Panc1 (cell line): Measurements from ENCODE around the gene NR0B2. TPM values are rescaled to one million over a fixed set of nuclear protein-coding genes. Genes with fewer than 3 reads are reported as not detected.

ENCODE experiments used
- ATAC-seq: fragments of 200-7000 bp; cut with Tn5 transposase; 2 replicates; pipeline ENCODE4 v1.9.1; 2020; ENCODE audit warnings: mild to moderate bottlenecking, moderate library complexity
- BruUV-seq: library from RNA; stranded (reverse); fragments of 400-500 nt; replicated peaks from 2 replicates; lab custom pipeline; 2021; lab: Mats Ljungman, UMichigan
- CTCF ChIA-PET: fragments of 300-600 bp; sonication (Branson Sonifier 250); formaldehyde crosslinking; loops from one replicate; lab custom pipeline; 2022; ENCODE audit warnings: antibody characterized with exemption; lab: Charles Lee
- POLR2A ChIA-PET: fragments of 300-600 bp; sonication (Branson Sonifier 250); formaldehyde crosslinking; loops from one replicate; lab custom pipeline; 2022; ENCODE audit warnings: antibody characterized with exemption; lab: Charles Lee
- DNase-seq: peaks from one replicate; pipeline ENCODE4 v3.0.0-alpha.2; 2010; ENCODE audit warnings: low read depth, low spot score
- H3K27ac ChIP-seq: 2 replicates; pipeline ENCODE4 v1.5.1; 2011; ENCODE audit warnings: mild to moderate bottlenecking, low read length, inconsistent platforms
- H3K27me3 ChIP-seq: fragments of 200-500 bp; sonication (Bioruptor generic); 2 replicates; pipeline ENCODE4 v1.6.0; 2014; ENCODE audit warnings: low read length, inconsistent platforms; ENCODE audit not compliant: control insufficient read depth, insufficient read depth
- H3K36me3 ChIP-seq: fragments of 200-500 bp; sonication (Bioruptor generic); 2 replicates; pipeline ENCODE4 v1.5.1; 2014; ENCODE audit warnings: inconsistent platforms, mild to moderate bottlenecking, low read length, moderate library complexity; ENCODE audit not compliant: control insufficient read depth, insufficient read depth
- H3K4me1 ChIP-seq: 2 replicates; pipeline ENCODE4 v1.5.1; 2011; ENCODE audit warnings: inconsistent platforms, mild to moderate bottlenecking, low read length, moderate library complexity; ENCODE audit not compliant: control insufficient read depth, insufficient read depth
- H3K4me3 ChIP-seq, 2 experiments: 2 replicates each; pipeline ENCODE4 v1.5.1; 2011 to 2012; ENCODE audit warnings: low read depth in 2 of 2, low read length in 2 of 2, mild to moderate bottlenecking in 2 of 2, inconsistent platforms in 1 of 2, moderate library complexity in 1 of 2
- H3K9me3 ChIP-seq: fragments of 200-500 bp; sonication (Bioruptor generic); 2 replicates; pipeline ENCODE4 v1.5.1; 2014; ENCODE audit warnings: low read depth, mild to moderate bottlenecking, inconsistent platforms, low read length, moderate library complexity; ENCODE audit not compliant: control insufficient read depth, insufficient read depth
- CTCF ChIP-seq: fragments of 450-650 bp; IDR thresholded peaks from 2 replicates; pipeline ENCODE4 v1.5.1; 2017; ENCODE audit warnings: mild to moderate bottlenecking
- POLR2AphosphoS5 ChIP-seq: IDR thresholded peaks from 2 replicates; pipeline ENCODE4 v1.6.1; 2012; ENCODE audit warnings: mild to moderate bottlenecking, low read depth, low read length, moderate library complexity
- REST ChIP-seq, 2 experiments: IDR thresholded peaks; 2 replicates each; pipeline ENCODE4 v1.6.1; 2011 to 2012; ENCODE audit warnings: low read depth in 2 of 2, control low read depth in 1 of 2, low read length in 1 of 2, mild to moderate bottlenecking in 1 of 2, moderate library complexity in 1 of 2; ENCODE audit not compliant: insufficient read depth in 1 of 2
- SIN3A ChIP-seq: IDR thresholded peaks from 2 replicates; pipeline ENCODE4 v1.6.1; 2012; ENCODE audit warnings: low read depth, mild to moderate bottlenecking, low read length, moderate library complexity, borderline replicate concordance; ENCODE audit not compliant: insufficient read depth
- TCF7L2 ChIP-seq: IDR thresholded peaks from 2 replicates; pipeline ENCODE4 v1.6.1; 2011; ENCODE audit warnings: mild to moderate bottlenecking, low read depth, low read length, inconsistent platforms
- in situ Hi-C: cut with HindIII; loops from 2 replicates; pipeline ENCODE4 v1.10.0; 2016; ENCODE audit warnings: low sequenced_read_pairs, low pct_unique_long_range_greater_than_20kb
- intact Hi-C: fragments of 100-400 bp; cut with micrococcal nuclease; formaldehyde crosslinking; loops from one replicate; pipeline ENCODE4 v1.10.0; 2022; ENCODE audit not compliant: unreplicated experiment
- total RNA-seq: library from RNA; stranded (reverse); gene quantifications from one replicate; pipeline ENCODE4 v1.2.1, GENCODE V29; 2021; ENCODE audit not compliant: unreplicated experiment

Gene NR0B2
- total RNA-seq, 1 experiment from 2014 or later: 5.2 TPM

GRCh38 chr1:26897351-26897750, 16.4 kb downstream of the NR0B2 start:
- BruUV-seq: no TSS peak
- intact Hi-C loops (no loop called here), in situ Hi-C loops (no loop called here)
- TF ChIP-seq POLR2AphosphoS5: no peak
- no peak for TF ChIP-seq TCF7L2
- no peak for TF ChIP-seq CTCF
- TF ChIP-seq SIN3A: no peak
- TF ChIP-seq REST (IDR thresholded peaks at IDR 0.05; ENCODE audit: insufficient read depth in 1 of 2, low read depth in 2 of 2, low read length in 1 of 2): no peak
- Histone ChIP-seq H3K36me3 (peaks cover 12% of the 10 kb centered on the region; the same call in 1 of the 2 replicates), H3K9me3 (no peaks in the 10 kb centered on the region), H3K27me3 (no peaks in the 10 kb centered on the region), H3K4me3 (no peak overlapping the region), H3K4me1 (peaks cover 17% of the 10 kb centered on the region), H3K27ac (no peak overlapping the region)
- CTCF ChIA-PET: no interaction called here
- POLR2A ChIA-PET: interaction anchor here (0.6 to 0.7 kb wide), 2 partner anchors 19 to 65 kb away, joined by 3 to 4 read pairs; no protein-coding TSS in a partner anchor
- no peak for DNase-seq
- ATAC-seq: no peak

GRCh38 chr1:26894263-26894662, 19.5 kb downstream of the NR0B2 start:
- ChIA-PET POLR2A (interaction anchor here (0.6 kb wide), 1 partner anchor 12 kb away, joined by 4 read pairs; no protein-coding TSS in a partner anchor), CTCF (no interaction called here)
- Histone ChIP-seq H3K4me1 (peaks cover 18% of the 10 kb centered on the region), H3K27ac (peak overlapping the region; percentile 54; the same call in 1 of the 2 replicates), H3K27me3 (no peaks in the 10 kb centered on the region), H3K4me3 (no peak overlapping the region), H3K9me3 (no peaks in the 10 kb centered on the region), H3K36me3 (peaks cover 9% of the 10 kb centered on the region; the same call in 1 of the 2 replicates)
- intact Hi-C loops: no loop called here
- in situ Hi-C loops: no loop called here
- DNase-seq: no peak
- BruUV-seq: no TSS peak
- no peak for ATAC-seq
- TF ChIP-seq SIN3A (no peak), REST (IDR thresholded peaks at IDR 0.05; ENCODE audit: insufficient read depth in 1 of 2, low read depth in 2 of 2, low read length in 1 of 2) (no peak), CTCF (no peak), TCF7L2 (no peak), POLR2AphosphoS5 (no peak)
